Fibroblast of skin of left quadriceps (primary cell): ENCODE data around the gene DBP.

Source experiments
- DNase-seq, 2 experiments: peaks; one replicate each; pipeline ENCODE4 v3.0.0-alpha.2; 2013; ENCODE audit warnings: low read depth in 2 of 2

DBP gene

DNA sequence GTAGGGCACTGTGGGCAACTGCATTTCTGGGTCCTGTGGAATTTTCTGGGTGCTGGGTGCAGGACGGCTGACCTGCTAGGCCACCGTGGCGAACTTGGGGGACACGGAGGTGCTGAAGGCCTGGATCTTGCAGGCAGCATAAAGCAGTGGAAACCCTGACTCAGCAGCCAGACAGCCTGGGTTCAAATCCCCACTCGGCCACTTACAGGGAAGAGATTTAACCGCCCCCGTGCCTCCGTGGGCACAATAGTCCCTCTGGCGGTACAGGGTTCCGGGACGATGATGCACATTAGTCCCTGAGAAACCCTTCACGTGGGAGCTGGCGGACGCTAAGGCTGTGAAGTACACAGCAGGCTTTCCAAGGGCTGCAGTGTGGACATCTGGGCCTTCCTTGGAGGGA is 25.3 kb downstream of the DBP start:
- no peak for DNase-seq

- DNase-seq: no peak
Observed at GRCh38 chr19:48609571-48610108, 27.5 kb downstream of the DBP start.

- DNase-seq: no peak
Observed at GRCh38 chr19:48608798-48609263, 28.3 kb downstream of the DBP start.

DNA sequence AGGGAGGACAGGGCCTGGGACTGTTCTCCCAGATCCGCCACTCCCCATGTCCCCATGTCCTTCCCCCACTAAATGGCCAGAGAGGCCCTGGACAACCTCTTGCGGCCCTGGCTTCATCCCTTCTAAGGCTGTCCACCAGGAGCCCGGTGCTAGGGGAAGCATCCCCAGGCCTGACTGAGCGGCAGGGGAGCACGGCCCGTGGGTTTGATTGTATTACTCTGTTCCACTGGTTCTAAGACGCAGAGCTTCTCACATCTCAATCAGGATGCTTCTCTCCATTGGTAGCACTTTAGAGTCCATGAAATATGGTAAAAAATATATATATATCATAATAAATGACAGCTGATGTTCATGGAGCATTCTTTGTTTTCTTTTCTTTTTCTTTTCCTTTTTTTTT is 29.8 kb downstream of the DBP start:
- DNase-seq: no peak

DNA sequence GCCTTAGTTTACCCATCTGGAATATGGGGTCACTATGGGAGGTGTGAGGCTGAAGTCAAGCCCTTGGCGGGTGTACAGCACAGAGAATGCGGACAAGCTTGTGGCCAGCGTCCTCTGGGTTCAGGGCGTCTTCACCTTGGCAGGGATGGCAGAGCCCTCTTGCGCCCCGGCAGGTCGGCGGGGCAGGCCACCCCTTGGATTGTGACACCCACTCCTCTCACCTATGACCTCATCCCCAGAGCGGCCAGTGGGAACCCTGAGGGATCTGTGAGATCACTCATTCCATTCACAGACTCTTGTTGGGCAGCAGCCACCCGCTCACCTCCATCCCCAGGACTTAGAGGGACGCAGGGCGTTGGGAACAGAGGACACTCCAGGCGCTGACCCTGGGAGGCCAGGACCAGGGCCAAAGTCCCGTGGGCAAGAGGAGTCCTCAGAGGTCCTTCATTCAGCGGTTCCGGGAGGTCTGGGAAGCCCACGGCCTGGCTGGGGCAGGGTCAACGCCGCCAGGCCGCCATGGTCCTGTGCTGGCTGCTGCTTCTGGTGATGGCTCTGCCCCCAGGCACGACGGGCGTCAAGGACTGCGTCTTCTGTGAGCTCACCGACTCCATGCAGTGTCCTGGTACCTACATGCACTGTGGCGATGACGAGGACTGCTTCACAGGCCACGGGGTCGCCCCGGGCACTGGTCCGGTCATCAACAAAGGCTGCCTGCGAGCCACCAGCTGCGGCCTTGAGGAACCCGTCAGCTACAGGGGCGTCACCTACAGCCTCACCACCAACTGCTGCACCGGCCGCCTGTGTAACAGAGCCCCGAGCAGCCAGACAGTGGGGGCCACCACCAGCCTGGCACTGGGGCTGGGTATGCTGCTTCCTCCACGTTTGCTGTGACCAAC is 30.5 kb downstream of the DBP start, which contains the start of gene SPACA4:
SPACA4 (plus strand) TSS at position 280 of the 896 bp plus-strand sequence; CDS start at position 517, 237 bp downstream.
- no peak for DNase-seq

- no peak for DNase-seq
Observed at GRCh38 chr19:48603850-48604249, 33.3 kb downstream of the DBP start.

GRCh38 chr19:48603449-48603848 is 33.7 kb downstream of the DBP start:
- no peak for DNase-seq

DNA sequence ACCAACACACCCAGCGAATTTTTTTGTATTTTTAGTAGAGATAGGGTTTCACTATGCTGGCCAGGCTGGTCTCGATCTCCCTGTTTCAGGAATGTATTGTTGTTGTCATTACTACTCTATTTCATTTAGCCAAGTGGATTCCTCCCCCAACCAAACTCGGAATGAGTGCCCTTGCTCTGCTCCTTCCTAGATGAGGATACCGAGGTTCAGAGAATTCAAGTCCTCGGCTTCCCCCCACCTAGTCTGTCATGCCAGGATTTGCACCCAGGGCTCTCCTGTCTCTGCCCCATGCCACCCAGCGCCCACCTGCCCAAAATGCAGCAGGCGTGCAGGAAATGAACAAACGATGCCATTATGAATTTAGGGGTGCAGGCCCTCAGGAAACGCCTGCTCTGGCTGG is 34.2 kb downstream of the DBP start:
- DNase-seq: no peak

DNA sequence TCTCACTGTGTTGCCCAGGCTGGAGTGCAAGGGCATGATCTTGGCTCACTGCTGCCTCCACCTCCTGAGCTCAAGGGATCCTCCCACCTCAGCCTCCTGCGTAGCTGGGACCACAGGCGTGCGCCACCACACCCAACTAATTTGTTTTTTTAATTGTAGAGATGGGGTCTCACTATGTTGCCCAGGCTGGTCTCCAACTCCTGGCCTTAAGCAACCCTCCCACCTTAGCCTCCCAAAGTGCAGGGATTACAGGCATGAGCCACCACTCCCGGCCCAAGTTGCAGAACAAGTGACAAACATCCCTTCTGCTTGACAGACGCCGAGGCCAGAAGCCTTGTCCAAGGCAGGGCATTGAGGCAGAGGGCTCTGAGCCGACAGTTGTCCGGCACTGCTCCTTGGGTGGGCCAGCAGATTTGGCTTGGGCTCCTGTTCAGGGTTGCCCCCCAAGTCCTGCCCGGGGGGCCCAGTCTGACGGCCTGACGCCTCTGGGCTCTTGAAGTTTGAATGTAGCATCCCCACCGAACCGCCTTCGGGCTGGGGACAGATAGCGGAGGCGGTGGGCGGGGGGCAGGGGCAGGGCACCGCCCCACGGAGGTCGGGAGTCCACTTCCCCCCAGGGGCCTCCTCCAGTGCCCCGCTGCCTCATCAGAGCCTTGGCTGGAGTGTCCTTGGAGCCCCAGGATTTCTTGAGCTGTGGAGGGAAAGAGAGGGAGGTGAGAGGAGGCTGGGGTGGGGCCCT is 36.3 kb downstream of the DBP start:
- DNase-seq: no peak

GRCh38 chr19:48598996-48599700 is 38.0 kb downstream of the DBP start:
- DNase-seq: no peak

DNA sequence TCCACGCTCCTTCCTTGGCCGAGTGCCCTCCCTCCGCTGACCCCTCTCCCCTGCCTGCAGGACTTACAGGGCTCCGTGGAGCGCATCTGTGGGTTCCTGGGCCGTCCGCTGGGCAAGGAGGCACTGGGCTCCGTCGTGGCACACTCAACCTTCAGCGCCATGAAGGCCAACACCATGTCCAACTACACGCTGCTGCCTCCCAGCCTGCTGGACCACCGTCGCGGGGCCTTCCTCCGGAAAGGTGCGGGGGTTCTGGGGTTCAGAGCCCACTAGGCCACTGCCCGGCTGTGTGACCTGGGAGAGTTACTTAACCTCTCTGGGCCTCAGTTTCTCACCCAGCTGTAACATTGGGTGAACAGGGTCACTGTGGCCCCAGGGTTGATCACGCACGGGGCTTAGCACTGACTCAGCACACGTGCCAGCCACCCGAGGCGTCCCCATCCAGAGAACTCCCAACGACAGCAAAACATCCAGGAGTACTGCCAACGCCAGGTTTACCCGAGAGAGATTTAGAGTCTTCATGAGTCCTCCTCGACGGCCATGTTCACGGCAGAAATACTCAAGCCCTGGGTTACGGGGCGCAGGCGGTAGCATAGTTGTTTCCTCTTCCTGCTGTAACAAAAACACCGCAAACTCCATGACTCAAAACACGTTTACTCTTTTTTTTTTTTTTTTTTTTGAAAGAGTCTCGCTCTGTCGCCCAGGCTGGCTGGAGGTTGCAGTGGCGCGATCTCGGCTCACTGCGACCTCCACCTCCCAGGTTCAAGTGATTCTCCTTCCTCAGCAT is 40.3 kb downstream of the DBP start:
- no peak for DNase-seq

DNA sequence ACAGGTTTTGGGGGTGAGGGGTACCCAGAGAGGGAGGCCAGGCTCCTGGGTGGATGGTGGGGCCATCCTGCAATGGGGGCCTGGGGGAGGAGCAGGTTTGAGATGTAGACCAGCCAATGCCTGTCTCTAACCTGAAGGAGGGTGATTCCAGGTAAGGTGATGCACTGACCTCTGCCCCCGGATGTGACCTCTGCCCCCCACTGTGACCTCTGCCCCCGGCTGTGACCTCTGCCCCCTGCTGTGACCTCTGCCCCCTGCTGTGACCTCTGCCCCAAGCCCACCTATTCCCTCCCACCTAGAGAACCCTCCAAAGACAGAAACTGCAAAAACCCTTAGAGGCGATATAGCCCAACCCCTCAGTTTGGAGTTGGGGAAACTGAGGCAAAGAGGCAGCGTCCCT is 40.9 kb downstream of the DBP start:
- no peak for DNase-seq

DNA sequence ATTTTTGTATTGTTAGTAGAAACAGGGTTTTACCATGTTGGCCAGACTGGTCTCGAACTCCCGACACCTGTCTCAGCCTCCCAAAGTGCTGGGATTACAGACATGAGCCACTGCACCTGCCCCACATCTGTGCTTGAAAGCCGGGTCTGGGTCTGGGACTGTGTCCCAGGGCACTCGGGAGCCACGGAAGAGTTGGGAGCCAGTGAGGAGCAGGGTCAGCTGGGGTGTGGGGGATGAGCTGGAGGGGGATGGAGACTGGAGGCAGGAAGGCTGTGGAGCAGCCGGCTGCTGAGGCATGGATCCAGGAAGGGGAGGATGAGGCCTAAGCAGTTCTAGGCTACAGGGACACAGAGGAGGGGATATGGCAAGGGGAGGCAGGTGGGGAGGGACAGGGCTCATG is 41.3 kb downstream of the DBP start:
- no peak for DNase-seq

- DNase-seq: no peak
Observed at GRCh38 chr19:48595171-48595570, 42.0 kb downstream of the DBP start.

- no peak for DNase-seq
Observed at GRCh38 chr19:48591021-48591420, 46.2 kb downstream of the DBP start.

GRCh38 chr19:48588670-48589401 is 48.3 kb downstream of the DBP start:
- DNase-seq: peak in 1 of 2 experiments; percentile 54

DNA sequence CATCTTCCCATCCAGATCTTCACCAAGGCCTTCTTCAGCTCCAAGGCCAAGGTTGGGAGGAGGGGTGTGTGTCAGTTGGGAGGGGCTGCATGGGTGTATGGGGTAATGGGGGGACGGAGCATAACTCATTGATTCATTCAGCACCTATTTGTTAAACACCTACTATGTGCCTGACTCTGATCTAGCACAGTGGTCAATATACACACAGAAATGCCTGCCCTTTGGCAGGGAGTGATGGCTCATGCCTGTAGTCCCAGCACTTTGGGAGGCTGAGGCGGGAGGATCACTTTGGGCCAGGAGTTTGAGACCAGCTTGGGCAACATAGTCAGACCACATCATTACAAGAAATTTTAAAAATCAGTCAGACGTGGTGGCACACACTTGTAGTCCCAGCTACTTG is 49.8 kb downstream of the DBP start:
- DNase-seq: no peak

DNA sequence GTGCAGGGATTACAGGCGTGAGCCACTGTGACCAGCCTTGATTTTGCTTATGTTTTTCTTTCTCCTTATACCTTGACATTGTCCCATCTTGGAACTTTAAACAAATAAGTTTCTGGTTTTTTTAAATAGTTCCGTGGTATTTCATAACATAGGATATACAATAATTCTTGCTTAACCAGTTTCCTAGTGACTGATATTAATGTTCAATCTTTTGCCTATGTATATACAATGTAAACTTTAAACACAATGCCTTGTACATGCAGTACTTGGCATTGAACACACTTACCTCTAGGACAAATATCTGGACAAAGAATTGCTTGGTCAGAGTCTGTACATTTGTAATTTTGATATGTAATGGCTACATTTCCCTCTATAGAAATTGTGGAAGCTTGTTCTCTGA is 55.0 kb downstream of the DBP start:
- DNase-seq: no peak
